ENCODE data around the gene NECTIN2.

- TF ChIP-seq CTCF (IDR thresholded peaks at IDR 0.05) (no peak), POLR2AphosphoS5 (IDR thresholded peaks at IDR 0.05) (no peak), POLR2A (IDR thresholded peaks at IDR 0.05) (no peak), EP300 (IDR thresholded peaks at IDR 0.05) (no peak)
Observed at GRCh38 chr19:44840811-44841210, 5.3 kb upstream of the NECTIN2 start.
